Stimulated activated CD4-positive, alpha-beta T cell treated with anti-CD3 and anti-CD28 coated beads, Interleukin-15, amount 100 ng/mL, for 48 hours (primary cell): ENCODE data around the gene BSND.
"Not testable (repeated sequence)": the region's sequence is repeated elsewhere in the genome, so short reads cannot be mapped to it uniquely, and the experiment has no call there.

Experiments used
- DNase-seq, 2 donors: peaks; one replicate each; pipeline ENCODE4 v3.0.0-alpha.2; 2020; ENCODE audit warnings: low read depth in 2 of 2

BSND gene

DNA sequence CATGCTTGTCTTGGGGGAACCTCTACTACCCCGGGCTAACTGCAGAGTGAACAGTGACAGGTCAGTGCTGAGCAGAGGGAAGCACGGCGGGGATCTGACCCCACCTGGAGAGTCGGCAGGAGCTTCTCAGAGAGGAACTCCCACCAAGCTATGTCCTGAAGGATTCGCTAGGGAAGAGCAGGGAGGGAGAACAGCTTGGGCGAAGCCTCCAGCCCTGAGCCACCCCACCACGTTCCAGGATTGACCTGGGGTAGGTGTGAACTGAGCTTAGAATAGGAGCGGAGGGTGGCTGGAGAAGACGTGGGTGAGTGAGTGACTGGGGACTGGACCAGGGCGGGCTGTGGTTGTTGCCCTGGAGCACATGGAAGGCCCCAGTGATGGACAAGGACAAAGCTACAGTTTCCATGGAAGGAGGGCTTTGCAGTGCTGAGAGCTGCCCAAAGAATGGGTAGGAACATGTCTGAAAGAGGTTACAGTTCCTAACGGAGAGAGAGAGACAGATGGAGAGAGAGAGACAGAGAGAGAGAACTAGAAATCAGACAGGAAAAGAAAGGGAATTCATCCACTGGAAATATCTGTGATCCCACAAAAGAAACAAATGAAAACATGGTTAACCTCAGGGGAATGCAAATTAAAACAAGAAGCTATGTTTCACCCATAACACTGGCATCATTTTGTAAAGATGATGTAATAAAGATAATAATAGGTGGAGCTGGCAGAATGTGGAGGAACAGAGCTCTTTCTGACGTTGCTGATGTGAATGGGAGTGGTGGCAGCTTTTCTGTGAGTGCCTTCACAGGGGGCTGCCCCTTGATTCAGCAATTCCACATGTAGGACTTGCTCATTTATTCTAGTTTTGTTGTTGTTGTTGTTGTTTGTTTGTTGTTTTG is 17.2 kb downstream of the BSND start:
- no peak for DNase-seq

DNA sequence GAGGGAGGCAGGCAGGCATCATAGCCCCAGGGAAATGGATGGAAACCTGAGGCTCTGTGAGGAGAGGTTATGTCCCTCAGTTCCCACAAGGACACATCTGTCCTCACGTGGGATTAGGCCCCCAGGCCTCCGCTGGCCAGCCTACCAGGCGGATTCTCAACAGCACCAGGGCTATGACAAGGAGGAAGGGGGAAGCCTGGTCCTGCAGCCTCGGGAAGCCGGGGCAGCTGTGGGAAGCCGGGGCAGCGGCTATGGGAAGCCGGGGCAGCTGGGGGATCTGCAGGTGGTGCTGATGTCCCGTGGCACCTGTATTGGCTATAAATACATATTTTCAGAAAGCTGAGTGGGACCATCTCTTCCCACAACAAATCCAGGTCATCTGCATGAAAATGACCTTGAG is 19.7 kb downstream of the BSND start:
- no peak for DNase-seq

DNA sequence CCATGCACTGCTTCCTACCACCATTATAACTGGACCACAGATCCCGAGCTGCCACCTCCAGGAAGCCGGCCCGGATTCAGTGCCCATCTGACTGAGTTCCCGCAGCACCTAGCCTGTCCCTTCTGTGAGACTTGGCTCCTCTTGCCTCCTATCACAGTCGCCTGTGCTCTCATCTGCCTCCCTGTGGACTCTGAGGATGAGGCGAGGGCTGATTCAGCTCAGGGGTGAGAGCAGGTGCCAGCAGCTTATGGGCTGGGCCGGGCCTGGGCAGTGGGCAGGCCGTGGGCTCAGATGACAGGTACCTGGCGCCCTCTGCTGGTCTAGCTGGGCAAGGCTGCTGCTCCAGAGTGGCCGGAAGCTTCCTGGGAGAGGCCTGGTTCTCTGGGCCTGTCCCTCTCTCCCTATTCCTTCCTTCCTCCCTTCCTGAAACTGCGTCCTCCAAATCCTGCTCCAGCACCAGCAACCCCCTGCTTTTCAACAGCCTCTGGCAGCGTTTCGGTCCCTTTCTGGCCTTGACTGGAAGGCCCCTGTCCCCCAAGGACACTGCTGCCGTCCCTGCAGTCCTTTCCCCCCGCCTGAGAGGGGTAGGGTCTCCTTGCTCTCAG is 23.3 kb downstream of the BSND start:
- peak; percentile 59 to 61 for DNase-seq

DNA sequence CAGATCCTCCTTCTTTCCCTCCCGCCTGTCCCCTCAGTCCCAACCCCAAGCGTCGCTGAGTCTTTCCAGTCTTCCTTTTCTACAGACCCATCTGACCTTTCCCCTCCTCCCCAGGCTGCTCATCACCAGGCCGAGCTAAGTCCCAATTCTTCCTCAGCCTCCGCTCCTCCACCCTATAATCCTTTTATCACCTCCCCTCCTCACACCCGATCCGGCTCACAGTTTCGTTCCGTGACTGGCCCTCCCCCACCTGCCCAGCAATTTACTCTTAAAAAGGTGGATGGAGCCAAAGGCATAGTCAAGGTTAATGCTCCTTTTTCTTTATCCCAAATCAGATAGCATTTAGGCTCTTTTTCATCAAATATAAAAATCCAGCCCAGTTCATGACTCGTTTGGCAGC is 25.4 kb downstream of the BSND start:
- not testable (repeated sequence) for DNase-seq

- not testable (repeated sequence) for DNase-seq
Observed at GRCh38 chr1:55026682-55027081, 27.9 kb downstream of the BSND start.

- not testable (repeated sequence) for DNase-seq
Observed at GRCh38 chr1:55031098-55031497, 32.4 kb downstream of the BSND start.

- no peak for DNase-seq
Observed at GRCh38 chr1:55033265-55033614, 34.5 kb downstream of the BSND start.

- no peak for DNase-seq
Observed at GRCh38 chr1:55034476-55035133, 35.9 kb downstream of the BSND start.

- no peak for DNase-seq
Observed at GRCh38 chr1:55035904-55036303, 37.2 kb downstream of the BSND start.

- DNase-seq: no peak
Observed at GRCh38 chr1:55037733-55038551, 39.2 kb downstream of the BSND start.

GRCh38 chr1:55038552-55038838 is 39.8 kb downstream of the BSND start:
- DNase-seq: no peak

- no peak for DNase-seq
Observed at GRCh38 chr1:55038974-55039341, 40.2 kb downstream of the BSND start.

GRCh38 chr1:55039342-55040082 is 40.8 kb downstream of the BSND start, which contains the start of gene PCSK9:
Gene PCSK9, plus strand, starts transcription at chr1:55039548. Its CDS starts 290 bp downstream, at chr1:55039838.
- no peak for DNase-seq

DNA sequence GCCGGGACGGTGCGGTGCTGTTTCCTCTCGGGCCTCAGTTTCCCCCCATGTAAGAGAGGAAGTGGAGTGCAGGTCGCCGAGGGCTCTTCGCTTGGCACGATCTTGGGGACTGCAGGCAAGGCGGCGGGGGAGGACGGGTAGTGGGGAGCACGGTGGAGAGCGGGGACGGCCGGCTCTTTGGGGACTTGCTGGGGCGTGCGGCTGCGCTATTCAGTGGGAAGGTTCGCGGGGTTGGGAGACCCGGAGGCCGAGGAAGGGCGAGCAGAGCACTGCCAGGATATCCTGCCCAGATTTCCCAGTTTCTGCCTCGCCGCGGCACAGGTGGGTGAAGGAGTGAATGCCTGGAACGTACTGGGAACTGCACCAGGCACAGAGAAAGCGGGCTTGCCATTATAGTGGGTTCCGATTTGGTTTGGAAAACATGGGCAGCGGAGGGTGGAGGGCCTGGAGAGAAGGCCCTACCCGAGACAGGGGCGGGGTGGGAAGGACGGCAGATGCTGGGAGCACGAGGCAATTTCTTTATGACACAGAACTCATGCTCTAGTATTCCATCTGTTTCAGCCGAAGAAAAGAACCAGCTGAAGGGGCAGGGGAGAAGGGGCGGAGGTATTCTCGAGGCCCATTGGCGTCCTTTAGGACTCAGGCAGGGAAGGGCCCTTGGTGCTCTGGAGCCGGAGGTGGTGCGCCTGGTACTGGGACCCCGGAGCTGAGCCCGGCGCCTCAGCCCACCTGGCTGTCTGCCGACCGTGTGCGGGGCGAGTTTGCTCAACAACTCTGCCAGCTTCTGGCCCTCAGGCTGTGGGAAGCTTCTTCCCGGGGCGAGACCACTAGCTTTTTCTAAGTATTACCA is 41.6 kb downstream of the BSND start:
- no peak for DNase-seq

GRCh38 chr1:55040933-55041494 is 42.3 kb downstream of the BSND start:
- no peak for DNase-seq

DNA sequence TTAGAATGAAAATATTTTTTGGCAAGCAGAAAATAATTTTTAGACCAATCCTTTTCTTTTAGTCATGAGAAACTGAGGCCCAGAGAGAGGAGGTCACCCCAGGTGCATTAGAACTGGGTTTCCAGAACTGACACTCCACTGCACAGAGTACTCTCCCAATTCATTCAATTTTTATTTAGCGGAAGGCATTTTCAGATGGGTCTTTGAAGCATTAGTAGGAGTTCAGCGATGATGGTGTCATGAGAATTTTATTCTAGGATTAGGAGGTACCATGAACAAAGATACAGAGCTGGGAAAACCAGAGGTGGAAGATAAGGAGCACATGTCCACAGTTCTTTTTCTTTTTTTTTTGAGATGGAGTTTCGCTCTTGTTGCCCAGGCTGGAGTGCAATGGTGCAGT is 42.9 kb downstream of the BSND start:
- DNase-seq: no peak

DNA sequence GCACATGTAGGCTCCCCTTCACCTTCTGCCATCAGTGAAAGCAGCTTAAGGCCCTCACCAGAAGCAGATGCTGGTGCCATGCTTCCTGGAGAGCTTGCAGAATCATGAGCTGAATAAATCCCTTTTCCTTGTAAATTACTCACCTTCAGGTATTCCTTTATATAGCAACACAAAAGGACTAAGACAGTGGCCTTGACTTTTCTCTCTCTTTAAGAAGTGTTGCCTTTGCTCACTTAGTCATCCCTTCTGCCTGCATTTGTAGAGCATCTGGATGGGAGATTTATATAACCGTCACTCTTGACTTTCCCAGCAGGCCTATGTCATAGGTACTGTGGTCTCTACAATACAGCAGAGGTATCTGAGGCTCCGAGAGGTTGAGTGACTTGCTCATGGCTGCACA is 44.3 kb downstream of the BSND start:
- no peak for DNase-seq

DNA sequence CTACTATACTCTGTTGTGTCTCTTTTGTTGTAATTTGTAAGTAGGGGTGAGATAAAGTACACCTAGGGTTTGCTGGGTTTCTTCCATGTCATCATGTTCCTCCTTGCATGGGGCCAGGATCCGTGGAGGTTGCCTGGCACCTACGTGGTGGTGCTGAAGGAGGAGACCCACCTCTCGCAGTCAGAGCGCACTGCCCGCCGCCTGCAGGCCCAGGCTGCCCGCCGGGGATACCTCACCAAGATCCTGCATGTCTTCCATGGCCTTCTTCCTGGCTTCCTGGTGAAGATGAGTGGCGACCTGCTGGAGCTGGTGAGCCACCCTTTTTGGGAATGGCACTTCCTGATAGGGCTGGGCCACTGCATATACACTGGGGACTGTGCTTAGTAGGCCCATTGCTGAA is 45.0 kb downstream of the BSND start:
- DNase-seq: no peak

DNA sequence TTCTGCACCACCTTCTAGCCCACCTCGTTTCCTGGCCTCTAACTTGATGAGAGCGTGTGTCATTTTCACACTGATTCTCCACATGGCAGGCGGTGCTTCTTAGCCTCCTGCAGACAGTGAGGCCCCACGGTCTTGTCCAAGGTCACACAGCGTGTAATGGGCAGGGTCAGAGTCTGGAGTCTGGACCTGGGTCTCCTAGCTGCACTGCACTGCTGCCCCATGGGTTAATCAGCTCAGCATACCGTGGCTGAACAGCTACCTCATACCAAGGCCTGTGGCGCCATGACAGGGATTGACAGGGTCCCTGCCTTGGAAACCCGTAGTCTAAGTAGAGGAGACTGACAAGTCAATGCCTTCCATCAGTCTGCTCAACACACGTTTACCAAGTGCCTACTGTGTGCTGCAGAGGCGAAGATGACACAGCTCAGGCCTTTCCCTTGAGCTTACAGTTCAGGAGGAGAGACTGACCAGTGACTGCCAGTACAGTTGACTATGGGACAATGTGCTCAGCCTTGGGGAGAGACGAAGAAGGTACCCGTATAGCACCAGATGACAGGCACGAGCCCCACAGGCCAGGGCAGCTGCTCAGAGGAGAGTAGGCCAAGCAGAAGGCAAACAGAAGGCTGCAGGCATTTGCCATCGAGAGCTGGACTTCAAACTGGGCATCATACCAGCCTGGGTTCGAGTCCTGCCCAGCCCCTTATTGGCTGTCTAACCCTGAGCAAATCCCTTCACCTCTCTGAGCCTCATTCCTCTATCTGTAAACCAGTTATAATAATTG is 46.1 kb downstream of the BSND start:
- DNase-seq: no peak
